Measurements from ENCODE around the gene RPS2.

RPS2 gene

DNA sequence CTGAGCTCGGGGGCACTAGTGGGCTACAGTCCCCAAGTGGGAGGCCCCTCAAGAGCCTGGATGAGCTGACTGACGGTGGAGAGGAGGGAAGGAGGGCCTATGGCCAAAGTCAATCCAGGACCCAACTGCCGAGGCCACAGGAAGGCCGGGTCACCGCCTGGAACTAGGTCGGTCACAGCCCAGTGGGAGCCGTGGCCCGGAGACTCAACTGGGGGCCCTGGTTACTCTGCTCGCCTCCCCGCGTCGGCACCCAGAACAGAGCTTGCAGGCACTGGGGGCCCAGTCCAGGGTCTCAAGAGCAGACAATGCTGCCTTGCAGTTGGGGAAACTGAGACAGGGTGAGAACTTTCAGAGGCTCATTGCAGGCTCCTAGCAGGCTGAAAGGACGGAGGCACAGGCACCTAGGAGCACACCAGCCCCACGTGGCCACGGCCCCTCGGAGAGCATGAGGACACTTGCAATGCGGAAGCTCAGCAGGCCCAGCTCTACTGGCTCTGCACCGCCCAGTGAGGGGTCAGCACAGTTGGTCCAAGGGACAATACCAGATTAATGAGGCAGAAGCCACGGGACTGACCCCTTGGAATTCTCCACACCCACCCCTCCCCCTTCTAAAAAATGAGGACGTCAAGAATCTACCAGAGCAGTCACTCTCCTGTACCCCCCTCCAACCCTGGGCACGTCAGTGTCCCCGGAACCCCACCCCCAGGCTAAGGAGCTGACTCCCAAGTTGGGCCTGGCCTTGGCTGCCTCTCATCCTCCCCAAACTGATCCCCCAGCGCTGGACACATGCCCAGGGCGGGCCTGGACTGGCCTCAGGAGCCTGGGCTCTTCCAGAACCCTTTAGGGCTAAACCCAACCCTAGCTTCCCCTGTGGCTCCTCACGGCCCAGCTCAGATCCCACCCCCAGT lies 48.6 kb downstream of the RPS2 start:
- DNase-seq (ENCODE audit: low read depth in 2 of 2), result no peak
- TF ChIP-seq, protein P1, sequence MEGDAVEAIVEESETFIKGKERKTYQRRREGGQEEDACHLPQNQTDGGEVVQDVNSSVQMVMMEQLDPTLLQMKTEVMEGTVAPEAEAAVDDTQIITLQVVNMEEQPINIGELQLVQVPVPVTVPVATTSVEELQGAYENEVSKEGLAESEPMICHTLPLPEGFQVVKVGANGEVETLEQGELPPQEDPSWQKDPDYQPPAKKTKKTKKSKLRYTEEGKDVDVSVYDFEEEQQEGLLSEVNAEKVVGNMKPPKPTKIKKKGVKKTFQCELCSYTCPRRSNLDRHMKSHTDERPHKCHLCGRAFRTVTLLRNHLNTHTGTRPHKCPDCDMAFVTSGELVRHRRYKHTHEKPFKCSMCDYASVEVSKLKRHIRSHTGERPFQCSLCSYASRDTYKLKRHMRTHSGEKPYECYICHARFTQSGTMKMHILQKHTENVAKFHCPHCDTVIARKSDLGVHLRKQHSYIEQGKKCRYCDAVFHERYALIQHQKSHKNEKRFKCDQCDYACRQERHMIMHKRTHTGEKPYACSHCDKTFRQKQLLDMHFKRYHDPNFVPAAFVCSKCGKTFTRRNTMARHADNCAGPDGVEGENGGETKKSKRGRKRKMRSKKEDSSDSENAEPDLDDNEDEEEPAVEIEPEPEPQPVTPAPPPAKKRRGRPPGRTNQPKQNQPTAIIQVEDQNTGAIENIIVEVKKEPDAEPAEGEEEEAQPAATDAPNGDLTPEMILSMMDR (IDR thresholded peaks at IDR 0.05; ENCODE audit: low read depth, low read length), result no peak
- no peak overlapping the region for H3K4me3 ChIP-seq (replicated peaks in 1 of 2; ENCODE audit: low read depth in 2 of 2, low read length in 2 of 2)

DNA sequence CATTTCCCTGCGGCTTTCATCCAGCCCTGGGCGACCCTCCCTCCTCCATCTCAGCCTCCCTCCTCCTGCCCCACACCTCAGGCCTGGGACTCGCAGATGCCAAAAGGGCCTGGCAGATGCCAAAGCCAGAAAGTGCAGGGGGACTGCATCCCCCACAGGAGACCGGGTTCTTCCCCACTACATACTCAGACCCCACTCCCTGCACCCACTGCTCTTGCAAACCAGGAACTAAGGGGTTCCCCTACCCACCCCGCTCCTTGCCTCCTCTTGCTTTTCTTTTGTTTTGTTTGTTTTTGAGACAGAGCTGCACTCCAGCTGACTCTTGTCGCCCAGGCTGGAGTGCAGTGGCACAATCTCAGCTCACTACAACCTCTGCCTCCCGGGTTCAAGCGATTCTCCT lies 49.6 kb downstream of the RPS2 start:
- no peak for DNase-seq (ENCODE audit: low read depth in 2 of 2)
- no peak overlapping the region for H3K4me3 ChIP-seq (replicated peaks in 1 of 2; ENCODE audit: low read depth in 2 of 2, low read length in 2 of 2)
- TF ChIP-seq, protein P1 (IDR thresholded peaks at IDR 0.05; ENCODE audit: low read depth, low read length), result no peak

DNA sequence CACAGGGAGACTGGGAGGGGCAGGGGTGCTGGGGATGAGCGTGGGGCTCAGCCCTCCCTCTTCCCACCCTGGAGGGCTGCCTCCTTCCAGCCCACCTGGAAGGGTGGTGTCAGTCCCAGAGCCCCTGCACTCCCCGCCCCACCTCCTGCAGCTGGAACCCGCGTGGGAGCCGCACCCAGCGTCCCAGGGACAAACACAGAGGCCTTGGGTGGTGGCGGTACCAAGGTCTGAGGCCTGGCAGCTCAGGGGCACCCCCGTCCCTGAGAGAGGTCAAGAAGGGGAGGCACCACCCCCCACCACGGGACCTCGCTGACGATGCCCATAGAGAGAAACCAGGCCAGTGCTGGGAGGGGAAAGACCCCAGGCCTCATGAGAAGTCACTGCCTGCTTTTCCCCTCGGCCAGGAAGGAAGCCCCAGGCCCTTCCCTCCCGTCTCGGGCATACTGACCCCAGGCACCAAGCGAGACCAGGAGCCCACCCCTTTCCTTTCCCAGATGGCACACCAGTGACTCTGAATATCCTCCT lies 50.5 kb downstream of the RPS2 start:
- no peak for DNase-seq (ENCODE audit: low read depth in 2 of 2)
- H3K4me3 ChIP-seq (replicated peaks in 1 of 2; ENCODE audit: low read depth in 2 of 2, low read length in 2 of 2), result no peak overlapping the region
- TF ChIP-seq, protein P1 (IDR thresholded peaks at IDR 0.05; ENCODE audit: low read depth, low read length), result no peak

DNA sequence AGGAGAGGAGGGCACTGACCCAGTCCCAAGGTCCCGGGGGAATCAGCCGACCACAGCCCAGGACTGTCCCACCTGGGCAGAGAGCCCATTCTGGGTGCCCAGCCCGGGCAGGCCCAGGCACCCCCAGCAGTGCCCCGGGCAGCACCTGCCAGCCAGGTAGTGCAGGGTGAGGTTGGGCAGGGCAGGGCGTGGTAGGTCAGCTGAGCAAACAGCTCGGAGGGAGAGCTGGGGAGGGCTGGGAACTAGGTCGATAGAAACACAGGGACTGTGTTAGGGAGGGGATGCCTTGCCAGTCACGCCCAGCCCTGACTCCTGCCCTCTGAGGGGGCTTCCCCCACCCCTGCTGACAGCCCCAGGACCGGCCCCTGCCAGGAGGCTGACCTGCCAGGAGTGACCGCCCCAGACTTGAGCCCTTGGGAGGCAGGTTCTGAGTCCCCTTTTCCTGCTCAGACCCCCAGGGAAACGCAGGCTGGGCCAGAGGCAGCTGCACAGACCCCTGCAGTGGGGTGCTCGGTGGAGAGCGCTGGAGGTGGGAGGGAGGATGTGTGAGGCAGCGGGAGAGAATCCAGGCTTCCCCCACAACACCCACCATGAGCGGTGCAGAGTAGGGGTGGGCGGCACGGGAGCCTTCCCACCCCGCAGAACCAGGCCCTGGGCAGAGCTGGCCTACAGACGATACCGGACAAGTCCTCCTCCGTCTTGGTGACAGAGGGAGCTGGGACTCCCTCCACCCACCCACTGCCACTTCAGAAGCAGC lies 51.1 kb downstream of the RPS2 start:
- TF ChIP-seq, protein P1 (IDR thresholded peaks at IDR 0.05; ENCODE audit: low read depth, low read length), result no peak
- H3K4me3 ChIP-seq (replicated peaks in 1 of 2; ENCODE audit: low read depth in 2 of 2, low read length in 2 of 2), result no peak overlapping the region
- DNase-seq (ENCODE audit: low read depth in 2 of 2), result no peak

DNA sequence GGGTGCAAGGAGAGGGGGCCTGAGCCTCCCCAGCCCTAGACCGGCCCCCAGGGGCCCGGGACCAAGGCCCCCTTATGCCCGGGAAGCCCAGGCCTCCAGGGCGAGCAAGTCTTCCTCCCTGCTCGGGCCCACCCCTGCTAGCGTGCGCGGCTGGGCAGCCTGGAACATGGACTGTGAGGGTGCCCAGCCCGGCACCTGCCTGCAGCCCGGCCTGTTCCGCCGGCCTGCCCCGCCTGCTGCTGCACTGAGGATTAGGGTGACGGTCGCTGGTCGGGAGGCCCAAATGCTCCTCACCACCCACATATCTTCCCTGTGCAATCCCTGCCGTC lies 52.4 kb downstream of the RPS2 start:
- no peak overlapping the region for H3K4me3 ChIP-seq (replicated peaks in 1 of 2; ENCODE audit: low read depth in 2 of 2, low read length in 2 of 2)
- TF ChIP-seq, protein P1 (IDR thresholded peaks at IDR 0.05; ENCODE audit: low read depth, low read length), result no peak
- DNase-seq (ENCODE audit: low read depth in 2 of 2), result no peak

Measured in cardiac fibroblast (primary cell).